Activated CD8-positive, alpha-beta T cell treated with anti-CD3 and anti-CD28 coated beads for 36 hours (primary cell): ENCODE data around the gene KRT40. TPM values are rescaled to one million over a fixed set of nuclear protein-coding genes. Genes with fewer than 3 reads are reported as not detected.
A peak's percentile ranks its signal among the peaks of the same experiment; 100 is the strongest.

Experiments used
- ATAC-seq: fragments of 200-7000 bp; cut with Tn5 transposase; one replicate; pipeline ENCODE4 v1.10.0; 2021; ENCODE audit warnings: mild to moderate bottlenecking, moderate library complexity
- CTCF ChIA-PET: fragments of 350-600 bp; sonication (Branson Sonifier 250); formaldehyde crosslinking; loops from one replicate; lab custom pipeline; 2021; ENCODE audit warnings: antibody characterized with exemption; lab: Charles Lee
- POLR2A ChIA-PET: fragments of 350-600 bp; sonication (Branson Sonifier 250); formaldehyde crosslinking; loops from one replicate; lab custom pipeline; 2021; ENCODE audit warnings: antibody characterized with exemption; lab: Charles Lee
- DNase-seq: peaks from one replicate; pipeline ENCODE4 v3.0.0-alpha.2; 2020
- H3K27ac Mint-ChIP-seq: one replicate; pipeline ENCODE4 v1.8.0; 2021; ENCODE audit warnings: mild to moderate bottlenecking, mixed read lengths
- H3K27me3 Mint-ChIP-seq: one replicate; pipeline ENCODE4 v1.8.0; 2021; ENCODE audit warnings: mixed read lengths
- H3K36me3 Mint-ChIP-seq: one replicate; pipeline ENCODE4 v1.8.0; 2021; ENCODE audit warnings: low read depth, mixed read lengths
- H3K4me1 Mint-ChIP-seq: one replicate; pipeline ENCODE4 v1.8.0; 2021; ENCODE audit warnings: low read depth, mixed read lengths
- H3K4me3 Mint-ChIP-seq: one replicate; pipeline ENCODE4 v1.8.0; 2021; ENCODE audit warnings: mild to moderate bottlenecking, moderate library complexity, mixed read lengths
- H3K9me3 Mint-ChIP-seq: one replicate; pipeline ENCODE4 v1.8.0; 2021; ENCODE audit warnings: mixed read lengths
- intact Hi-C: fragments of 100-400 bp; cut with micrococcal nuclease; formaldehyde crosslinking; loops from one replicate; pipeline ENCODE4 v1.10.0; 2022
- total RNA-seq, 2 experiments: library from RNA; stranded (reverse); gene quantifications; one replicate each; pipeline ENCODE4 v1.2.3, GENCODE V29; 2021
- TF ChIP-seq, protein P1 (sequence below): fragments of 200-600 bp; IDR thresholded peaks from one replicate; pipeline ENCODE4 v1.8.0; 2022; ENCODE audit warnings: antibody characterized with exemption, mild to moderate bottlenecking

The KRT40 gene
- total RNA-seq, 2 experiments from 2014 or later = not detected

DNA sequence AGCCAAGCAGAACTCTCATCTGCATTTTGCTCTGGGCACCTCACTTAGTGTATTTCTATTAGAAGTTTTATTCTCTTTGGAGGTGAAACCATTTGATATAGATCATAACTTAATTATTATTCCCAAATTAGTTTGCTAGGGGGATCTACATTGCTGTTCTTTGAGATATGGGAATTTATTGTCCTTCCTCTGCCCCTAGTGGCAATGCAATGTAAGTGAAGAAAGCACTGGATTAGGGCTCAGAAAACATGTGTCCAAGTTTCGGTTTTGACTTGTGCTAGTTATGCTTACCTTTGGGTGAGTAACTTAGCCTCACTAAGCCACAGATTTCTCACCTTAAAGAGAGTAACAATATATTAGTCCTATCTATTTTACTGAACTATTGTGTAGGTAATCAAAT lies 20.3 kb downstream of the KRT40 start:
- Mint-ChIP-seq H3K9me3 (no peaks in the 10 kb centered on the region), H3K36me3 (no peaks in the 10 kb centered on the region), H3K27me3 (peaks cover 12% of the 10 kb centered on the region), H3K27ac (no peak overlapping the region), H3K4me3 (no peak overlapping the region), H3K4me1 (no peaks in the 10 kb centered on the region)
- ATAC-seq = peak; percentile 39
- POLR2A ChIA-PET = no interaction called here
- TF ChIP-seq, protein P1, sequence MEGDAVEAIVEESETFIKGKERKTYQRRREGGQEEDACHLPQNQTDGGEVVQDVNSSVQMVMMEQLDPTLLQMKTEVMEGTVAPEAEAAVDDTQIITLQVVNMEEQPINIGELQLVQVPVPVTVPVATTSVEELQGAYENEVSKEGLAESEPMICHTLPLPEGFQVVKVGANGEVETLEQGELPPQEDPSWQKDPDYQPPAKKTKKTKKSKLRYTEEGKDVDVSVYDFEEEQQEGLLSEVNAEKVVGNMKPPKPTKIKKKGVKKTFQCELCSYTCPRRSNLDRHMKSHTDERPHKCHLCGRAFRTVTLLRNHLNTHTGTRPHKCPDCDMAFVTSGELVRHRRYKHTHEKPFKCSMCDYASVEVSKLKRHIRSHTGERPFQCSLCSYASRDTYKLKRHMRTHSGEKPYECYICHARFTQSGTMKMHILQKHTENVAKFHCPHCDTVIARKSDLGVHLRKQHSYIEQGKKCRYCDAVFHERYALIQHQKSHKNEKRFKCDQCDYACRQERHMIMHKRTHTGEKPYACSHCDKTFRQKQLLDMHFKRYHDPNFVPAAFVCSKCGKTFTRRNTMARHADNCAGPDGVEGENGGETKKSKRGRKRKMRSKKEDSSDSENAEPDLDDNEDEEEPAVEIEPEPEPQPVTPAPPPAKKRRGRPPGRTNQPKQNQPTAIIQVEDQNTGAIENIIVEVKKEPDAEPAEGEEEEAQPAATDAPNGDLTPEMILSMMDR = peak; percentile 62
- intact Hi-C loops = no loop called here
- CTCF ChIA-PET = interaction anchor here (0.9 to 1.3 kb wide), 6 partner anchors 11 to 699 kb away, joined by 3 to 4 read pairs (median 4); no protein-coding TSS in a partner anchor
- no peak for DNase-seq

DNA sequence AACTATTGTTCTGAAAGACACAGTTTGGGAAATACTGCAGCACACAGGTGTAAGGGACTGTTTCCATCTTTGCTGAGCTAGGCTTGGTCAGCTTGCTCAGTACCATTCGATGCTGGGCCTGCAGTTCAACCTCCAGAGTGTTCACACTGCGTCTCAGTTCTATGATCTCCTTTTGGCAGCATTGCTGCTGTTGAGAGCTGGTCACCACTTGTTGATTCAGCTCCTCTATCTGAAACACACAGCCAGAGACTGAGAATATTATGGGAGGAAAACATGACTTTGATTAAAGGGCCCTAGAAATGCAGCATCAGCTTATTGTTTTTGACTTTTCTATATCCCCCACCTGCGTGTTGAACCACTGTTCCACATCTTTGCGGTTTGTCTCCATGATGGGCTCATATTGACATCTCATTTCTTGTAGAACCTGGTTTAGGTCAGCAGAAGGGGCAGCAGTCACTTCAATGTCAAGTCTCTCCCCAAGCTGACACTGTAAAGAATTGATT lies 22.0 kb downstream of the KRT40 start:
- H3K9me3 Mint-ChIP-seq = no peaks in the 10 kb centered on the region
- no peak overlapping the region for H3K4me3 Mint-ChIP-seq
- POLR2A ChIA-PET = interaction anchor here (0.8 to 1.3 kb wide), 2 partner anchors 11 to 18 kb away, joined by 3 read pairs; no protein-coding TSS in a partner anchor
- TF ChIP-seq, protein P1 = no peak
- H3K27ac Mint-ChIP-seq = no peak overlapping the region
- no peak for ATAC-seq
- no peaks in the 10 kb centered on the region for H3K4me1 Mint-ChIP-seq
- H3K36me3 Mint-ChIP-seq = no peaks in the 10 kb centered on the region
- DNase-seq = no peak
- intact Hi-C loops = no loop called here
- H3K27me3 Mint-ChIP-seq = peaks cover 3% of the 10 kb centered on the region
- CTCF ChIA-PET = interaction anchor here (1.1 to 1.8 kb wide), 3 partner anchors 15 to 686 kb away, joined by 3 to 4 read pairs (median 3); no protein-coding TSS in a partner anchor

DNA sequence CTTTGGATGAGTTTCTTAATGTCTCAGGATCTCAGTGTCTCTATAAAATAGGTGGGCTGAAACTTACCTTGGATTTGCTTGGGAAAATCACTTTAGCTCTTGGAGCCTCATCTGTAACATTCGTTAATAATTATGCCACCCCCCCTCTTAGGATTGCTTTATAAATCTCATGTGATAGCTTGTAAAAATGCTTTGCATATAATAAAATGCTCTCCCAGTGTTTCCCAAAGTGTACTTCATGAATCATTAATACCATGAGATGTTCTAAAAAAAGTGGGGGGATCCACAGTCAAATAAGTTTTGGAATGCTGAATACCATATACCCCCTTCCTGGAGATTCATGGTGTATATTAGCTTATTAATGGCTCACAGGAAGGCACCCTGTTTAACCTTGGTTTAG lies 22.5 kb downstream of the KRT40 start:
- TF ChIP-seq, protein P1 = no peak
- ChIA-PET CTCF (interaction anchor here (1.1 to 1.8 kb wide), 3 partner anchors 15 to 686 kb away, joined by 3 to 4 read pairs (median 3); no protein-coding TSS in a partner anchor), POLR2A (interaction anchor here (0.8 to 1.3 kb wide), 2 partner anchors 12 to 19 kb away, joined by 3 read pairs; no protein-coding TSS in a partner anchor)
- no peak overlapping the region for H3K27ac Mint-ChIP-seq
- H3K4me1 Mint-ChIP-seq = no peaks in the 10 kb centered on the region
- H3K27me3 Mint-ChIP-seq = peaks cover 3% of the 10 kb centered on the region
- no peaks in the 10 kb centered on the region for H3K9me3 Mint-ChIP-seq
- H3K4me3 Mint-ChIP-seq = no peak overlapping the region
- intact Hi-C loops = no loop called here
- ATAC-seq = no peak
- no peaks in the 10 kb centered on the region for H3K36me3 Mint-ChIP-seq
- no peak for DNase-seq

DNA sequence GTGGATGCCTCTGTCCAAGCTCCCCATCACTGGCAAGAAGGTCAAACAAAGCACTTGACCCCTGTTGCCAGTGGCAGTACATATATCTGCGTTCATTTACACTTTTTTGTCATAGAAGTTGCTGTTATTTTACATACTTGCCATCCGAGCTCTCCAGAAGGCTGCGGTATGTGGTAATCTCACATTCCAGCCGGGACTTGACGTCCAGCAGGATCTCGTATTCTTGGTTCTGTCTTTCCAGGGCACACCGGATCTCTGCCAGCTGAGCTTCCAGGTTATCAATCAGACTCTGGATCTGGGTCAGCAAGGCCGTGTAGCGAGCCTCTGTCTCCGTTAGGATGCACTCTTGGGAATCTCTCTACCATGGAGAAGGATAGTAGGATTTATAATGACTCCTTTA lies 24.0 kb downstream of the KRT40 start:
- Mint-ChIP-seq H3K27ac (no peak overlapping the region), H3K36me3 (no peaks in the 10 kb centered on the region), H3K4me1 (no peaks in the 10 kb centered on the region), H3K9me3 (no peaks in the 10 kb centered on the region), H3K27me3 (peaks cover 5% of the 10 kb centered on the region), H3K4me3 (no peak overlapping the region)
- DNase-seq = no peak
- ChIA-PET POLR2A (no interaction called here), CTCF (interaction anchor here (1.0 kb wide), 1 partner anchor 589 kb away, joined by 4 read pairs; no protein-coding TSS in a partner anchor)
- no peak for ATAC-seq
- intact Hi-C loops = no loop called here
- TF ChIP-seq, protein P1 = no peak
